ENCODE measurements around the gene MS4A15. TPM values are rescaled to one million over a fixed set of nuclear protein-coding genes. Genes with fewer than 3 reads are reported as not detected.

Gene MS4A15
- total and polyA plus RNA-seq, 10 of the 15 experiments (the other 5 are each of a cell fraction or from before 2014, with no cell fraction given), result 0.05 to 0.84 (median 0.45) TPM

DNA sequence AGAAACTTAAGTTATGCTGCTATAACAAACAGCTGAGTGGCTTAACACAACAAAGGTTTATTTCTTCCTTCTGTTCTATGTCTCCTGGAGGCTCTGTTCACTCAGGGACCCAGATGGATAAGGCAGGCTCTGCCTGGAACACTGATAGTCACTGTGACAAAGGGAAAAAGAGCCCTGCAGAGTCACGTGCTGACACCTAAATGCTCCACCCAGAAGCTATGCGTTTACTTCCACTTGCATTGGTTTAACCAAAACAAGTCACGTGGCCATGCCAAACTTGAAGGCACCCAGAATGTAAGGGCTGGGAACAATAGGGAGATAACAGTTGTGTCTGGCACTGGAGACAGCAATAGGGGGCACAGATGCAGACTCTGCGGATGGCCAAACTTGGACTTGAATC lies 3.4 kb upstream of the MS4A15 start:
- H3K79me2 ChIP-seq (ENCODE audit: control insufficient read depth, insufficient read depth, low read length), result no peaks in the 10 kb centered on the region
- POLR2A ChIA-PET, result interaction anchor here (0.7 kb wide), 1 partner anchor 262 kb away, joined by 4 read pairs; no protein-coding TSS in a partner anchor
- no peak overlapping the region for H2AFZ ChIP-seq (ENCODE audit: control insufficient read depth, low read depth, low read length)
- FAIRE-seq (no peak), ATAC-seq (no peak), DNase-seq (ENCODE audit: low read depth, low spot score) (no peak)
- no peaks in the 10 kb centered on the region for H4K20me1 ChIP-seq (ENCODE audit: control insufficient read depth, insufficient read depth)
- peak; percentile 54; the same call in 1 of the 2 replicates for TF ChIP-seq RAD51 (IDR thresholded peaks at IDR 0.05)
- no peak for TF ChIP-seq POLR2AphosphoS5 (IDR thresholded peaks at IDR 0.05; ENCODE audit: low read length)
- TF ChIP-seq, protein P1, sequence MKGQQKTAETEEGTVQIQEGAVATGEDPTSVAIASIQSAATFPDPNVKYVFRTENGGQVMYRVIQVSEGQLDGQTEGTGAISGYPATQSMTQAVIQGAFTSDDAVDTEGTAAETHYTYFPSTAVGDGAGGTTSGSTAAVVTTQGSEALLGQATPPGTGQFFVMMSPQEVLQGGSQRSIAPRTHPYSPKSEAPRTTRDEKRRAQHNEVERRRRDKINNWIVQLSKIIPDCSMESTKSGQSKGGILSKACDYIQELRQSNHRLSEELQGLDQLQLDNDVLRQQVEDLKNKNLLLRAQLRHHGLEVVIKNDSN (IDR thresholded peaks at IDR 0.05; ENCODE audit: borderline replicate concordance, extremely low read length, insufficient read depth, low read depth, low read length), result peak; percentile 34
- peak in 1 of 2 experiments; percentile 59; a peak in 2 of 4 replicates for TF ChIP-seq BHLHE40 (IDR thresholded peaks at IDR 0.05; ENCODE audit: borderline replicate concordance in 1 of 2, low read depth in 2 of 2, low read length in 1 of 2)
- no peak for TF ChIP-seq TCF3 (IDR thresholded peaks at IDR 0.05; ENCODE audit: borderline replicate concordance, insufficient read depth, low read depth, low read length)
- TF ChIP-seq, protein P2, sequence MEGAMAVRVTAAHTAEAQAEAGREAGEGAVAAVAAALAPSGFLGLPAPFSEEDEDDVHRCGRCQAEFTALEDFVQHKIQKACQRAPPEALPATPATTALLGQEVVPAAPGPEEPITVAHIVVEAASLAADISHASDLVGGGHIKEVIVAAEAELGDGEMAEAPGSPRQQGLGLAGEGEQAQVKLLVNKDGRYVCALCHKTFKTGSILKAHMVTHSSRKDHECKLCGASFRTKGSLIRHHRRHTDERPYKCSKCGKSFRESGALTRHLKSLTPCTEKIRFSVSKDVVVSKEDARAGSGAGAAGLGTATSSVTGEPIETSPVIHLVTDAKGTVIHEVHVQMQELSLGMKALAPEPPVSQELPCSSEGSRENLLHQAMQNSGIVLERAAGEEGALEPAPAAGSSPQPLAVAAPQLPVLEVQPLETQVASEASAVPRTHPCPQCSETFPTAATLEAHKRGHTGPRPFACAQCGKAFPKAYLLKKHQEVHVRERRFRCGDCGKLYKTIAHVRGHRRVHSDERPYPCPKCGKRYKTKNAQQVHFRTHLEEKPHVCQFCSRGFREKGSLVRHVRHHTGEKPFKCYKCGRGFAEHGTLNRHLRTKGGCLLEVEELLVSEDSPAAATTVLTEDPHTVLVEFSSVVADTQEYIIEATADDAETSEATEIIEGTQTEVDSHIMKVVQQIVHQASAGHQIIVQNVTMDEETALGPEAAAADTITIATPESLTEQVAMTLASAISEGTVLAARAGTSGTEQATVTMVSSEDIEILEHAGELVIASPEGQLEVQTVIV (IDR thresholded peaks at IDR 0.05; ENCODE audit: borderline replicate concordance, partially characterized antibody), result no peak
- RAD21 ChIA-PET (ENCODE audit: unreplicated experiment), result interaction anchor here (0.9 kb wide), 1 partner anchor 120 kb away, joined by 3 read pairs; no protein-coding TSS in a partner anchor
- H3K36me3 ChIP-seq (ENCODE audit: control insufficient read depth in 2 of 2, insufficient read depth in 2 of 2, low read length in 1 of 2), result no peaks in the 10 kb centered on the region
- intact Hi-C loops (cut with micrococcal nuclease; ENCODE audit: unreplicated experiment), result no loop called here
- no peak overlapping the region for H3K27ac ChIP-seq (ENCODE audit: control insufficient read depth, insufficient read depth)
- 35% methylated on average over 4 of the region's 4 CpGs for WGBS (ENCODE audit: insufficient coverage, insufficient replicate concordance, low lambda C conversion rate, missing lambda C conversion rate)
- in situ Hi-C loops (cut with MboI), result loop anchor here (25.0 kb wide), 1 partner anchor 1566 kb away; no protein-coding TSS in a partner anchor
- H3K9me3 ChIP-seq (replicated peaks; ENCODE audit: control insufficient read depth, insufficient read depth, low read length), result no peaks in the 10 kb centered on the region; the same call in 2 of the 3 replicates
- H3K4me3 ChIP-seq, result no peak overlapping the region
- H3K9ac ChIP-seq (ENCODE audit: control insufficient read depth, insufficient read depth, low read length), result no peak overlapping the region
- SMC1A ChIA-PET (ENCODE audit: uncharacterized antibody, unreplicated experiment), result interaction anchor here (0.6 to 2.0 kb wide), 3 partner anchors 10 to 179 kb away, joined by 3 to 8 read pairs (median 3); no protein-coding TSS in a partner anchor
- BruUV-seq (replicated peaks), result no TSS peak
- CTCF ChIA-PET, result interaction anchor here (0.5 to 2.4 kb wide), 6 partner anchors 8 to 1209 kb away, joined by 3 to 14 read pairs (median 6); no protein-coding TSS in a partner anchor
- H3K27me3 ChIP-seq (replicated peaks in 1 of 2; ENCODE audit: control insufficient read depth in 2 of 2, insufficient read depth in 2 of 2, low read length in 1 of 2), result no peaks in the 10 kb centered on the region; a peak in 1 of 4 replicates
- H3K4me2 ChIP-seq (ENCODE audit: control insufficient read depth, insufficient read depth), result no peak overlapping the region
- 0 out of 2 replicates have a peak, but pooled peaks cover 3% of the 10 kb centered on the region for H3K4me1 ChIP-seq (ENCODE audit: control insufficient read depth, insufficient read depth, low read length)

Measured in GM12878 (cell line).